Stimulated activated CD8-positive, alpha-beta memory T cell treated with anti-CD3 and anti-CD28 coated beads, Interleukin-12 subunit alpha, Interleukin-12 subunit beta, amount 100 ng/mL, for 24 hours (primary cell): ENCODE data around the gene CCDC27.

Experiments used
- DNase-seq: peaks from one replicate; pipeline ENCODE4 v3.0.0-alpha.2; 2020; ENCODE audit errors: extremely low read depth

CCDC27 gene

GRCh38 chr1:3752400-3752945 is at the start of gene CCDC27:
Gene CCDC27 (plus strand): TSS chr1:3752450. CDS start chr1:3752482, 32 bp downstream.
- no peak for DNase-seq

DNA sequence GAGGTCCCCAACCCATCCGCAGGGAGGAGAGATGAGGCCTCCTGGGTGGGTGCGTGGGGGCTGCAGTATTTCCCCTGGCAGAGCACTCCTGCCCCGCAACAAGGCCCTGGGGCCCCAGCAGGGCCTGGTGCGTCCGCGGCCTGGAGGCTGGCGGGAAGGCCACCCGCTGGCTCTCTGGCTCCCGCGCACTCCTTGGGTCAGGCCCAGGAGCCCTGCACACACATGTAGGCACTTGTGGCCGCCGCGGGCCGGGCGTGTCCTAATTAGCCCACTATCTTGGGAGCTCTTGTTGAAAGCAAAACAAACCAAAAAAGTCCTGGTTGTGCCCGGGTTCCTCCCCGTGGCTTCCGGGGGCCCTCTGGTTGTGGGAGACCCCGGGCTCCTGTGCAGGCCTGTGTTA is 49.7 kb upstream of the CCDC27 start:
- no peak for DNase-seq

- DNase-seq, result no peak
These were observed 49.1 kb upstream of the CCDC27 start for GRCh38 chr1:3702990-3703728.

- DNase-seq, result no peak
These were observed 48.4 kb upstream of the CCDC27 start for GRCh38 chr1:3703786-3704371.

DNA sequence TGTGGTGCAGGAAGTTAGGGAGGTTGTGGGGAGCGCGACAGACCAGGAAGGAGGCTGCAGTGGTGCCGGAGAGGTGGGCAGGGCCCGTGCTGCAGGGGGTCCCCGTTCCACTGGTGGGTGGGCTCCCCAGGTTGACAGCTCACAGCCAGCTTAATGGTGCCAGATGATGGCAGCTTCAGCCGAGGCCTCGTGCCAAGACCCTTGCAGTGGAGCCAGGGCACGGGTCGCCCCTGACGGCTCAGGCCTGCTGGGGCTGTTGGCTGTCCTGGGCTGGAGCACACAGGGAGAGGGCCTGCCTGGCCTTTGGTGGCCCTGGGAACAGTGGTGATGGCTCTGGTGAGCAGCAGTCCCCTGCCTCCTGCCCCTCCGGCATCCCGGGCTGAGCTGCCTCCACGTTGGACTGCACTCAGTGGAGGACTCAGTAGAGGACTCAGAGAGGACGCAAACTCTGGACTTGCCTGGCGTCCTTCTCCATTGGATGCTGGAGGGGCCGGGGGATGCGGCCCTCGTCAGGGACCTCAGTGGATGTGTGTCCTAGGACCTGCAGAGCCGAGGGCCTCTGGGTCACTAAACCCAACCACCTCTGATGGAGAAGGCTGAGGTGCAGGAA is 46.8 kb upstream of the CCDC27 start:
- DNase-seq, result no peak

GRCh38 chr1:3706651-3707297 is 45.5 kb upstream of the CCDC27 start:
- DNase-seq, result no peak

GRCh38 chr1:3707298-3707938 is 44.8 kb upstream of the CCDC27 start:
- no peak for DNase-seq

DNA sequence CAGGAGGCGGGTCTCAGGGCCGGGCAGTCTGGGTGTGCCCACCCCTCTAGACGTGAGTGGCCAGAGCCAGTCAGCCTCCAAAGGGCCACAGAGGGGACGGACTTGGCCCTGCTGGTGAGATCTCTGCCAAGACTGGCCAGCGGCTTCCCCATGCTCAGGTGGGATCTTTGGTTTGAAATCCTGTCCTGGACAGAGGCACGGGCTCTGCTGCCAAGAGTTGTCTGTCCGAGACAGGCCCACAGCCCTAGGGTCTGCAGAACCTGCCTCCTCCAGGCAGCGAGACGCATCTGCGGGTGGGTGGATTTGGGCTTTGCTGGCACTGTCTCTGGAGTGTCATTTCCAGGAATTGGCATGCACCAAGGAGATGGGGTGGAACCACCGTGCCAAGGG is 44.3 kb upstream of the CCDC27 start:
- DNase-seq, result no peak

DNA sequence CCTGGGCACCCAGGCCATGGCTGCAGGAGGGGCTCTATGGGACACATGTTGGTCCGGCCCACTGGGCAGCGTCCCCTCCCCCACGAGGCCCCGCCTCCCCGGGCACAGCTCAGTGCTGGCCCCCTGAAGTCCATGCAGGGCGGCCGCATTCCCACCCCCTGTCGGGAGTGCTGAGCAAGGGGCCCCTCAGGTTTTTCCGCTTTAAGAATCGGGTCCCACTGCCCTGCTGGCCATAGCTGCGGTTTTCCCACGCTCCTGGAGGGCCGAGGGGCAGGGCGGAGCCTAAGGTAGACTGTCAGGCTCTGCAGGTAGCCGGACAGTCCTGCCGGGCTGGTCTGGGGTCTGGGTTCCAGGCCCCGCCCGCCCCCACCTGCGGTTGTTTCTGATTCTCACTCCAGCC is 43.5 kb upstream of the CCDC27 start:
- DNase-seq, result no peak

GRCh38 chr1:3710251-3710650 is 42.0 kb upstream of the CCDC27 start:
- DNase-seq, result no peak

DNA sequence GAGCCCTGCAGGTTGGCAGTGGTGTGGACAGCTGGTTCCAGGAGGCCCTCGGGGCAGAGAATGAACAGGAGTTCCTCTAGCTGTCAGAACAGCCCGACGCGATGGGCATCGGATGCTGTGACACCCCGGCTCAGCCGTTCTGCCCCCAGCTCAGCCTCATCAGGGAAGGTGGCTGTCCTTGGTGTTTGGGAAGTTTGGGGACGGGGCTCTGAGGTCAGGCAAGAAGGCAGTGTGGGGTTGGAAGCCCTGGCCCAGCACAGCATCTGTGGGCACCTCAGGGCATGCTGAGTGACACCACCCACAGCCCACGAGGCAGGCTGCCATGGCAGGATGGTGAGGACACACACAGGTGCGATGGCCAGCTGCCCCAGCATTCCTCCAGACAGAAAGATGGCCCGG is 40.9 kb upstream of the CCDC27 start:
- DNase-seq, result no peak

DNA sequence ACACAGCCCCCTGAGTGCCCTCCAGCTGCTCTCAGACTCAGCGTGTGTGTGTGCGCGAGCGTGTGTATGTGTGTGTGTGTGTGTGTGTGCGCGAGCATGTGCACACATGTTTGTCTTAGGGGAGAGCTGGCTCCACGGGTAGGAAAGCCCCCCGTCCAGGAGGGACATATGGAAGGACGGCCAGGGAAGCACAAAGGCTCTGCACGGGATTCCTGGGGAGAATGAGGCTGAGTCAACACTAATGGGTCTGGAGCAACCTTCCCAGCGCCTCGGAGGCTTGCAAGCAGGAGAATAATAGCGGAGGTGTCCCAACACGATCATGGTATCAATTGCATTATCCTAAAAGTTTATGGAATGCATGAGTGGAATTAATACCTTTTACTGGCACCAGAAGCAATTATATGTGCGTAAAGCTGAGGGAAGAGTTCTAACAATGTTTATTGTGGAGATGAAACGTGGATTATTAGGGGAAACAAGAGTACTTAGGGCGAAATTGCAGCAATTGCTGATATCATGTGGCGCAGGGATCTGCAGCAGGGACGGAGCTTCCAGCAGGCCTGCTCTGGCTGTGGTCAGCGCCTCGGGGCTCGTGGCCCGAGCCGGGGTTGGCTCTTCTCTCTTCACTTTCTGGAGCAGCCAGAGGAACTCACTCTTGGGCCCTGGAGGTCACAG is 40.3 kb upstream of the CCDC27 start:
- DNase-seq, result no peak

DNA sequence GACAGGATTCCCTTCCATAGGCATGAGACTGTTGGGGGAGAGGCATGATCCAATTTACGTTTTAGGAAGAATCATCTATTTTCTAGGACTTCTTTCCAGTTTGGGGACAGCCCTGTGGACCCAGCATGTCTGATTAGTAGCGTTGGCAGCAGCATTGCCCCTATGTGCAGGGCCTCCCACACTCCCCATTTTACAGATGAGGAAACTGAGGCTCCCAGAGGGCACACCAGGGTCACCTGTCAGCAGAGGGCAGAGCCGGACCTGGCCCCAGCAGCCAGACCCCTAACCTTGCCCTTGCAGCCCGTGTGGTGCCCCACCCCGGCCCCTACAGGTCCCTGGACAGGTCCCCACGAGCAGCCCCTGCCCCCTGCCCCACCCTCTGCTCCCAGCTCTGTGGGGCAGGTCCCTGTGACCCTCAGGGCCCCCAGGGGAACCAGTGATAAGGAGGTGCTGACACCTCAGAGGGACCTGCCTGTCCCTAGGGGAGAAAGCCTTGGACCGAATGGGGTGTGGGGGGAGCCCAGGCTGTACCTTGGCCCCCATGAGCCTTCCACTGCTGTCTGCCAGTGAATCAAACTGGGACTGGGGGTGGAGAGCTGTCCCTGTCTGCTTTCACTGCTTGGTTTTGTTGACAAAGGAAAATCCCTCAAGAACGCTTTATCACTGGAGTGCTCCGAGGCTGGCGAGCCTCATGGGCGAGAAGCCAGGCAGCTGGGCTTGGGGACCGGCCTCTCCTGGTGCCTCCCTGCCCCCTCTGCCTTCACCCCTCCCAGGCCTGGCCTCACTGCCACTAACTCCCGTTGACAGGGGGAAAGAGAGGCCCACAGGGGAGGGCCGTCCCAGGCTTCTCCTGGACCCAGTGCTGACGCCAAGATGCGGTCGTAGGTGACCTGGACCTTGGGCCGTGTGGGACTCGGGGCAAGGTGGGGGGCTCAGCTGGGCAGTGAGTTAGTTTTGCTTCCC is 39.4 kb upstream of the CCDC27 start:
- DNase-seq, result no peak

DNA sequence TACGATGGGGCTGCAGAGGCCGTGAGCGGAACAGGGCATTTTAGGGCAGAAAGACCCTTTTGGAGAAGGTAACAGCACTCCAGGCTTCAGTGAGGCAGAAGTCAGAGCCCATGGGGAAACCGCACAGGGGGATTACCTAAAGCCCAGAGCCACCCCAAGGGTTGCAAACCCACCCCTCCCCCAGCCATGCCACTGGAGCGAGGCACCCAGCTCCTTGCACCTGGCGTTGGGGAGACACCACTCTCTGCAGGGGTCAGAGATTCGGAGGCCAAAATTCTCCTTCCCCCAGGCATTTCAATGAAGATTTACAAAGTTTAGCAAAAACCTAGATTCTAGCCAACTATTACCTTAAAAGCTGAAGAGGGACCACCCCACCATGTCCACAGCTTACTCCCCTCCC is 38.4 kb upstream of the CCDC27 start:
- no peak for DNase-seq

DNA sequence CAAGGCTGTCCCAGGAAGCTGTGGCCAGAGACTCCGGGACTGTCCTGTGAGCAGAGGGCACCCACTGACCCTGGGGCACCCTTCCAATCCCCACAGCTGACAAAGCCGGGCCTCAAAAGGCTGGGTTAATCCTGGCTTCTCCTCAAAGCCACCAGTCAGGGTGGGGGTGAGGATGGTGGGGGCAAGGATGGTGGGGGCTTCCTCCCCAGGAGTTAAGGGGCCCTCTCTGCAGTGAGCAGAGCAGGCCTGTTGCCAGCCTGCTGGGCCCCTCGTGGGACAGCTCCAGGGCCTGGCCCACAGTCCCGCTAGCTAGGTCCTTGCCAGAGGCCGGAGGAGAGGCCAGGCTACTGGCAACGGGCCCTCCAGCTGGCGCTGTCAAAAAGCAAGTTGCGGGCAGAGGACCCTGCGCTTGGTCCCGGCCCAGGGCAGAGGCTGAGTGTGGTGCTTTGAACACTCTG is 37.9 kb upstream of the CCDC27 start:
- DNase-seq, result no peak

DNA sequence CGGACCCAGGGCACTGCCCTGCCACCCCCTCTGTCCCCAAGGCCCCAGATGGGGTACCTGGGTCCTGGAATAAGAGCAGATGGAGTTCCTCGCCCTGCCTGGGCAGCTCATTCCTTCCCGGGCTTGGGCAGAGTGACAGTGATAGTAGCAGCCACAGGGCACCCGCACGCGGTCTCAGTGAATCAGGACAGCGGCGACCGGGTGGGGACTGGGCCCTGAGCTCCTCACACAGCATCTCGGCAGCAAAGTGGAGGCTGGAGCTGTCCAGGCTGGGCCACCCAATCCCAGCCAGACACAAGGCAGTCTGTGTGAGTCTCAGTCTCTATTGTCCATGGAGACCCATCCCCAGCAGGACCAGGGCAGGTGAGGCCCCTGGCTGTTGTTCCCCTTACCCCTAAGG is 37.4 kb upstream of the CCDC27 start:
- no peak for DNase-seq

DNA sequence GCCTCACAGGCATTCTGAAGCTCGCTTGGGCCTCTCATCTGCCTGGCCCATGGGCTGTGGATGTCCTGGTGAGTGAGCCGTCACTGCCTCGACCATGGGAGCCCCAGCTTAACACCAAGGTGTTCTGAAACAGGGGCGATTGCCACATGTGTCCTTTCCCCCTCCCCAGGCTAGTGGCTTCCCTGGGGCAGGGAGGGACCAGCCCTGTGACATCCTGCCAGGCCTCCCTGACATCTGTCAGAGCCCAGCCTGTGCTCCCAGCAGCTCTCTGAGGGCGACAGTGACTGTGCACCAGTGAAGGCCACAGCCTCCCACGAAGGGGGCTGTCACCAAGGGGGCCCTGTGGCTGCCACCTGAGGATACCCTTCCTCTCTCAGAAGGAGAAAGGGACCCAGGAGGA is 35.9 kb upstream of the CCDC27 start:
- no peak for DNase-seq

DNA sequence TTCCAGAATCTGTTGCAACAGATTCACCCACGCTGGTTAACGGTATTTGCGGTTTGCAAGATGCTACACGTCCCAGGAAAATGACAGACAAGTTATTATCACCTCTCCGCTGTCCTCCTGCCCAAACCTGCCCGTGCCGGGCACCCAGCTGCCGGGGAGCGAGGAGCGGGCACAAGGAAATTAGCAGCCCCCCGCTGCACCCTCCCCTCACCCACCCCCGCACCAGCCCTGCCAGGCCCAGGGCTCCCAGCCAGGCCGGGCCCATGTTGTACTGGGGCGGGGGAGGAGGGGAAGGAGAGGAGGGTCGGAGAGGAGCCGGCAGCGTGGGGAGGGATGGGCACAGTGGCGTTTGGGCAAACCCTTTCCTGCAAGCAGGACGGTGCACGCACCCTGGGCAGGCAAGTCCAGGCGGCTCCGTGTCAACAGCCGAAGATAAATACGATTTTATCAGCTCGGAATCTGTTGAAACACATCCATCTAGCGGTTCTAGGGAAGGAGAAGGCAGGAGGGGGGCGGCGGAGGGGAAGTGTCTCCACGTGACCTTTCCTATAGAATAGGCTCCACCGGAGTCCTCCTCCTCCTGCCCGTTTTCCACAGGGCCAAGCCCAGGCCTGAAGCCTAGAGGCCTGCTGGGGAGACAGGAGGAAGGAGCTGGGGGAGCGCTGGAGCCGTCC is 35.1 kb upstream of the CCDC27 start:
- DNase-seq, result no peak

DNA sequence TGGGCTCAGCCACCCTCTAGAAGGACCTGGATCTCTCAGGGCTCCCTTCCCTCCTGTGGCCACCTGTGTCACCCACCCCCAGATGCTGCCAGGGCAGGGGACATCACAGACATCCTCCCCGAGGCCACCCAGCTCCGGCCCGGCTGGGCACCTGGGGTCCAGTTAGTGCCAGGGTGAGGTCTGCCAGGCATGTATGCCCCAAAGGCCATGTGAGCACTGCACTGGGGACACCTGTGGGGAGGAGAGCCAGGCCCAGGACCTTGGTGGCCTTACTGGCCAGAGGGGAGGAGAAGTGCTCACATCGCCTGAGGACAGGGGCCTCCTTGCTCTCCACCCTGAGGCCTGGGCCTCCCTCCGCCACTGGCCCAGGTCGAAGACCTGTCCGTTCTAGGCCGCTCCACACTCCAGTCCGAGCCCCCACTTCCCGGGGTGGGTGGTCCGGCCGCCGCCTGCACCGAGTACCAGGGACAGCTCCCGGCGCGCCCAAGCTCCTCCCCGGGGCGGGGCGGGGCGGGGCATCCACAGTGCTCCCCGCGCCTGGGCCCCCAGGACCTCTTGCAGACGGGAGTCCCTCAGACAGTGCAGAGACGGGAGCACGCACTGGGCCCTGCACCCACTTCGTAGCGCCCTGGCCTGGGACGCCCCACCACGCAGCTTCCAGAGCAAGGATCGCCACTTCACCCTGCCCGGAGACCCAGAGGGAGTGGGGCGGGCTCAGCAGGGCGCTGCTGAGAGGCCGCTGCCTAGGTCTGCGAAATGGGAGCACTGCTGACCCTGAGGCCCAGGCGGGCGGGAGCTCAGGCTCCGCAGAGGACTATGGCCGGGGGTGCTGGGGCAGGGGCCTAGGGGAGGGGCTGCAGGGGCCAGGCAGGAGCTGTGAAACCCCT is 34.3 kb upstream of the CCDC27 start:
- DNase-seq, result no peak
